Stimulated activated CD8-positive, alpha-beta memory T cell treated with anti-CD3 and anti-CD28 coated beads, Interleukin-2, amount 100 ng/mL, for 48 hours (primary cell): ENCODE measurements around the gene RBM20.
"Not testable (repeated sequence)": the region's sequence is repeated elsewhere in the genome, so short reads cannot be mapped to it uniquely, and the experiment has no call there.

Experiments used
- DNase-seq, 2 donors: peaks; one replicate each; pipeline ENCODE4 v3.0.0-alpha.2; 2020; ENCODE audit warnings: low read depth in 2 of 2

RBM20 gene

GRCh38 chr10:110648692-110649346 lies 4.7 kb downstream of the RBM20 start:
- no peak for DNase-seq

GRCh38 chr10:110649347-110650264 lies 5.5 kb downstream of the RBM20 start:
- no peak for DNase-seq

GRCh38 chr10:110650265-110650668 lies 6.1 kb downstream of the RBM20 start:
- DNase-seq = no peak

GRCh38 chr10:110651044-110651958 lies 7.2 kb downstream of the RBM20 start:
- peak in 1 of 2 donors; percentile 5 for DNase-seq

- DNase-seq = no peak
These were observed 8.5 kb downstream of the RBM20 start for GRCh38 chr10:110652475-110653118.

GRCh38 chr10:110655320-110655719 lies 11.2 kb downstream of the RBM20 start:
- DNase-seq = no peak

- no peak for DNase-seq
These were observed 12.5 kb downstream of the RBM20 start for GRCh38 chr10:110656612-110657011.

GRCh38 chr10:110657973-110658691 lies 14.0 kb downstream of the RBM20 start:
- DNase-seq = no peak

- no peak for DNase-seq
These were observed 15.4 kb downstream of the RBM20 start for GRCh38 chr10:110659558-110659957.

GRCh38 chr10:110660289-110660688 lies 16.2 kb downstream of the RBM20 start:
- DNase-seq = not testable (repeated sequence)

- DNase-seq = no peak
These were observed 17.2 kb downstream of the RBM20 start for GRCh38 chr10:110661292-110661691.

GRCh38 chr10:110664483-110665420 lies 20.6 kb downstream of the RBM20 start:
- DNase-seq = no peak

GRCh38 chr10:110666259-110666658 lies 22.1 kb downstream of the RBM20 start:
- DNase-seq = not testable (repeated sequence)

- DNase-seq = no peak
These were observed 22.5 kb downstream of the RBM20 start for GRCh38 chr10:110666673-110667072.

GRCh38 chr10:110667620-110668343 lies 23.6 kb downstream of the RBM20 start:
- DNase-seq = no peak

- DNase-seq = no peak
These were observed 24.3 kb downstream of the RBM20 start for GRCh38 chr10:110668443-110668842.

- DNase-seq = no peak
These were observed 26.2 kb downstream of the RBM20 start for GRCh38 chr10:110670335-110670734.

GRCh38 chr10:110671788-110672579 lies 27.8 kb downstream of the RBM20 start:
- DNase-seq = peak; percentile 59 to 65
